H1 (cell line): ENCODE data around the gene AP5Z1. TPM values are rescaled to one million over a fixed set of nuclear protein-coding genes. Genes with fewer than 3 reads are reported as not detected.

Experiments used
- CTCF ChIA-PET: fragments of 300-600 bp; sonication (Branson Sonifier 250); formaldehyde crosslinking; loops from one replicate; lab custom pipeline; 2021; ENCODE audit not compliant: partially characterized antibody; lab: Charles Lee
- POLR2A ChIA-PET: fragments of 300-600 bp; sonication (Branson Sonifier 250); formaldehyde crosslinking; loops from one replicate; lab custom pipeline; 2021; ENCODE audit warnings: inconsistent platforms; ENCODE audit not compliant: partially characterized antibody; lab: Charles Lee
- DNase-seq, 2 experiments: peaks; one replicate each; pipeline versions ENCODE4 v3.0.0 to v3.0.0-alpha.2; 2010 to 2022; ENCODE audit warnings: low spot score in 2 of 2, low read depth in 1 of 2, mixed read lengths in 1 of 2
- FAIRE-seq: peaks from 2 replicates; lab custom pipeline; 2011; peaks lifted over from hg19 to GRCh38; lab: Jason Lieb, UNC
- H2AFZ ChIP-seq: 2 replicates; pipeline ENCODE4 v1.8.1; 2012; ENCODE audit warnings: low read length, inconsistent platforms
- H2AK5ac ChIP-seq: 2 replicates; pipeline ENCODE4 v1.6.1; 2013; ENCODE audit warnings: low read depth, low read length
- H2BK120ac ChIP-seq: replicated peaks from 2 replicates; pipeline ENCODE3; 2013; ENCODE audit warnings: low read depth, low read length, inconsistent platforms
- H2BK12ac ChIP-seq: 2 replicates; pipeline ENCODE4 v1.6.1; 2013; ENCODE audit warnings: low read depth, low read length
- H2BK15ac ChIP-seq: 2 replicates; pipeline ENCODE4 v1.6.1; 2013; ENCODE audit warnings: low read length
- H2BK20ac ChIP-seq: 2 replicates; pipeline ENCODE4 v1.6.1; 2013; ENCODE audit warnings: low read length
- H2BK5ac ChIP-seq: 2 replicates; pipeline ENCODE4 v1.6.1; 2013; ENCODE audit warnings: low read depth, low read length
- H3K14ac ChIP-seq: 2 replicates; pipeline ENCODE4 v1.6.1; 2013; ENCODE audit warnings: inconsistent platforms; ENCODE audit not compliant: insufficient read length
- H3K18ac ChIP-seq: 2 replicates; pipeline ENCODE4 v1.6.1; 2013; ENCODE audit warnings: low read length; ENCODE audit errors: extremely low read depth
- H3K23ac ChIP-seq: 2 replicates; pipeline ENCODE4 v1.6.1; 2013; ENCODE audit warnings: inconsistent platforms; ENCODE audit not compliant: insufficient read length
- H3K23me2 ChIP-seq: 2 replicates; pipeline ENCODE4 v1.6.1; 2013; ENCODE audit warnings: low read depth, low read length
- H3K27ac ChIP-seq: 2 replicates; pipeline ENCODE4 v1.6.1; 2011; ENCODE audit warnings: low read depth, low read length, inconsistent platforms
- H3K27me3 ChIP-seq, 4 experiments: replicated peaks in 1 of 4; 1 replicate in 1 of 4; 2 replicates in 3 of 4; pipeline versions ENCODE4 v1.6.1 to v1.8.1; 2011 to 2013; ENCODE audit warnings: low read length in 3 of 4, mild to moderate bottlenecking in 3 of 4, inconsistent platforms in 2 of 4, mixed read lengths in 2 of 4, moderate library complexity in 1 of 4; ENCODE audit not compliant: control insufficient read depth in 3 of 4, insufficient read depth in 3 of 4; ENCODE audit errors: extremely low read depth in 1 of 4
- H3K36me3 ChIP-seq, 4 experiments: 2 replicates each; pipeline versions ENCODE4 v1.6.1 to v1.8.1; 2011 to 2013; ENCODE audit warnings: mild to moderate bottlenecking in 4 of 4, low read length in 3 of 4, moderate library complexity in 2 of 4, control low read depth in 1 of 4, inconsistent platforms in 1 of 4; ENCODE audit not compliant: insufficient read depth in 4 of 4, control insufficient read depth in 2 of 4
- H3K4ac ChIP-seq: replicated peaks from 2 replicates; pipeline ENCODE3; 2013; ENCODE audit warnings: low read length, low read depth, mixed read lengths, inconsistent platforms; ENCODE audit not compliant: insufficient read length
- H3K4me1 ChIP-seq, 4 experiments: replicated peaks in 1 of 4; 1 replicate in 1 of 4; 2 replicates in 3 of 4; pipeline versions ENCODE4 v1.6.1 to v1.8.1; 2011 to 2013; ENCODE audit warnings: low read length in 3 of 4, inconsistent platforms in 2 of 4, mixed read lengths in 1 of 4; ENCODE audit not compliant: insufficient read depth in 4 of 4, control insufficient read depth in 3 of 4
- H3K4me2 ChIP-seq, 2 experiments: 2 replicates each; pipeline versions ENCODE4 v1.6.1 to v1.8.1; 2011 to 2013; ENCODE audit warnings: low read depth in 2 of 2, low read length in 2 of 2, control low read depth in 1 of 2, inconsistent platforms in 1 of 2, mild to moderate bottlenecking in 1 of 2; ENCODE audit not compliant: insufficient read depth in 1 of 2
- H3K4me3 ChIP-seq, 4 experiments: fragments of 200-600, 300-600 bp in 1 of 4; sonication (generic), shearing (Covaris generic), sonication (Bioruptor Twin) in 1 of 4; 2 replicates each; pipeline versions ENCODE4 v1.5.1 to v1.8.1; 2011 to 2016; ENCODE audit warnings: low read length in 4 of 4, low read depth in 3 of 4, control low read depth in 2 of 4, inconsistent platforms in 2 of 4, mild to moderate bottlenecking in 2 of 4, mixed read lengths in 1 of 4, moderate library complexity in 1 of 4; ENCODE audit not compliant: insufficient read depth in 2 of 4; ENCODE audit errors: extremely low read depth in 1 of 4
- H3K56ac ChIP-seq: replicated peaks from 2 replicates; pipeline ENCODE3; 2013; ENCODE audit warnings: low read depth, mild to moderate bottlenecking, mixed read lengths, low read length, inconsistent platforms; ENCODE audit not compliant: insufficient read length
- H3K79me1 ChIP-seq: 2 replicates; pipeline ENCODE4 v1.6.1; 2013; ENCODE audit warnings: low read depth, low read length, control low read depth
- H3K79me2 ChIP-seq, 2 experiments: 2 replicates each; pipeline versions ENCODE4 v1.6.1 to v1.8.1; 2012 to 2013; ENCODE audit warnings: low read length in 2 of 2, mild to moderate bottlenecking in 2 of 2, inconsistent platforms in 1 of 2; ENCODE audit not compliant: insufficient read depth in 2 of 2, control insufficient read depth in 1 of 2
- H3K9ac ChIP-seq, 4 experiments: replicated peaks in 1 of 4; 1 replicate in 1 of 4; 2 replicates in 3 of 4; pipeline versions ENCODE4 v1.6.1 to v1.8.1; 2011 to 2013; ENCODE audit warnings: low read depth in 3 of 4, low read length in 3 of 4, control low read depth in 2 of 4, mild to moderate bottlenecking in 2 of 4, moderate library complexity in 2 of 4, inconsistent platforms in 1 of 4; ENCODE audit errors: extremely low read depth in 1 of 4
- H3K9me3 ChIP-seq, 2 experiments: 2 replicates each; pipeline versions ENCODE4 v1.6.1 to v1.8.1; 2012 to 2013; ENCODE audit warnings: mild to moderate bottlenecking in 2 of 2, moderate library complexity in 2 of 2, control low read depth in 1 of 2, inconsistent platforms in 1 of 2, low read depth in 1 of 2, low read length in 1 of 2, mixed read lengths in 1 of 2; ENCODE audit not compliant: insufficient read depth in 2 of 2
- H4K20me1 ChIP-seq, 2 experiments: replicated peaks in 1 of 2; 2 replicates each; pipeline versions ENCODE3 to v1.8.1; 2011 to 2013; ENCODE audit warnings: inconsistent platforms in 2 of 2, low read length in 2 of 2, mild to moderate bottlenecking in 1 of 2; ENCODE audit not compliant: insufficient read depth in 2 of 2, control insufficient read depth in 1 of 2
- H4K5ac ChIP-seq: 2 replicates; pipeline ENCODE4 v1.6.1; 2013; ENCODE audit warnings: low read length, low read depth, mixed read lengths, inconsistent platforms; ENCODE audit not compliant: insufficient read length
- H4K8ac ChIP-seq: 2 replicates; pipeline ENCODE4 v1.8.0; 2013; ENCODE audit warnings: mild to moderate bottlenecking, moderate library complexity, low read length, inconsistent platforms; ENCODE audit not compliant: insufficient read depth; ENCODE audit errors: extremely low read depth
- H4K91ac ChIP-seq: replicated peaks from 2 replicates; pipeline ENCODE3; 2013; ENCODE audit warnings: low read length, mixed read lengths, inconsistent platforms; ENCODE audit not compliant: insufficient read length
- BACH1 ChIP-seq: IDR thresholded peaks from 2 replicates; pipeline ENCODE4 v1.6.1; 2012; ENCODE audit warnings: low read length, improper control_type of control experiment
- EGR1 ChIP-seq: IDR thresholded peaks from 2 replicates; pipeline ENCODE4 v1.6.1; 2011; ENCODE audit warnings: low read depth, low read length, borderline replicate concordance
- GABPA ChIP-seq: IDR thresholded peaks from 2 replicates; pipeline ENCODE4 v1.6.1; 2011; ENCODE audit warnings: mild to moderate bottlenecking, low read length, moderate library complexity, borderline replicate concordance; ENCODE audit not compliant: insufficient read depth
- HDAC6 ChIP-seq: IDR thresholded peaks from one replicate; pipeline ENCODE4 v1.7.1; 2012; ENCODE audit warnings: low read depth, mild to moderate bottlenecking, inconsistent platforms, low read length, moderate library complexity
- JUND ChIP-seq: IDR thresholded peaks from 2 replicates; pipeline ENCODE4 v1.6.1; 2011; ENCODE audit warnings: mild to moderate bottlenecking, improper control_type of control experiment, low read length
- MAX ChIP-seq: IDR thresholded peaks from 2 replicates; pipeline ENCODE4 v1.6.1; 2012; ENCODE audit warnings: inconsistent platforms
- NRF1 ChIP-seq: IDR thresholded peaks from 2 replicates; pipeline ENCODE4 v1.6.1; 2011; ENCODE audit warnings: mild to moderate bottlenecking, low read depth, low read length, improper control_type of control experiment
- POU5F1 ChIP-seq: IDR thresholded peaks from 2 replicates; pipeline ENCODE4 v1.6.1; 2011; ENCODE audit warnings: low read depth, mild to moderate bottlenecking, low read length, moderate library complexity
- RFX5 ChIP-seq: IDR thresholded peaks from 2 replicates; pipeline ENCODE4 v1.6.1; 2011; ENCODE audit warnings: low read depth, low read length, improper control_type of control experiment, borderline replicate concordance
- SIN3A ChIP-seq, 2 experiments: IDR thresholded peaks in 1 of 2; conservative IDR thresholded peaks in 1 of 2; 2 replicates each; pipeline ENCODE4 v1.6.1; 2011 to 2012; ENCODE audit warnings: low read length in 2 of 2, improper control_type of control experiment in 1 of 2, low read depth in 1 of 2, mild to moderate bottlenecking in 1 of 2
- SP1 ChIP-seq: IDR thresholded peaks from 2 replicates; pipeline ENCODE4 v1.6.1; 2011; ENCODE audit warnings: low read depth, low read length
- SUZ12 ChIP-seq: fragments of 200-600 bp; sonication (generic); IDR thresholded peaks from 2 replicates; pipeline ENCODE4 v1.6.1; 2012; ENCODE audit warnings: mild to moderate bottlenecking, inconsistent platforms, low read length, moderate library complexity, mixed read lengths
- TAF7 ChIP-seq: optimal IDR thresholded peaks from 2 replicates; pipeline ENCODE3; 2011; ENCODE audit warnings: low read depth, mild to moderate bottlenecking, inconsistent platforms, low read length, moderate library complexity, borderline replicate concordance
- TEAD4 ChIP-seq: IDR thresholded peaks from 2 replicates; pipeline ENCODE4 v1.6.1; 2012; ENCODE audit warnings: low read depth, low read length, inconsistent platforms, mixed read lengths
- ZNF274 ChIP-seq: IDR thresholded peaks from 2 replicates; pipeline ENCODE4 v1.7.0; 2012; ENCODE audit warnings: low read length, borderline replicate concordance; ENCODE audit errors: extremely low read depth
- WGBS, 2 experiments: shearing (Covaris generic) in 1 of 2; methylation state at CpG; one replicate each; pipeline versions ENCODE4 v1.1.6 to v1.1.7; 2013 to 2015; ENCODE audit warnings: low lambda C conversion rate in 2 of 2, mixed read lengths in 2 of 2, inconsistent platforms in 1 of 2, low coverage in 1 of 2, missing lambda C conversion rate in 1 of 2; ENCODE audit not compliant: insufficient replicate concordance in 2 of 2, insufficient coverage in 1 of 2, insufficient read length in 1 of 2; ENCODE audit errors: extremely low coverage in 1 of 2, missing lambda C conversion rate in 1 of 2; 5-methylcytosine and 5-hydroxymethylcytosine counted together
- polyA plus RNA-seq, 7 experiments: library from polyadenylated mRNA; depleted of rRNA in 3 of 7; stranded (reverse) in 5 of 7; unstranded in 2 of 7; fragments of >200 nt in 5 of 7; fragments of 200-250 nt in 2 of 7; gene quantifications; 1 replicate in 5 of 7; 2 replicates in 1 of 7; 4 replicates in 1 of 7; pipeline versions ENCODE4 v1.2.1 to v1.2.3, GENCODE V29; 2011 to 2013; ENCODE audit warnings: missing spikeins in 2 of 7, mixed read lengths in 2 of 7
- total RNA-seq: library from RNA; stranded (reverse); fragmentation: NEBNext Ultra II Directional; extraction: Animal tissue kit (Norgen Biotek cat#: 25700); gene quantifications from 2 replicates; pipeline ENCODE4 v1.2.1, GENCODE V29; 2021

Gene AP5Z1
- total and polyA plus RNA-seq, 2 of the 8 experiments (the other 6 are each of a cell fraction or from before 2014, with no cell fraction given): 24.0 to 24.7 TPM

GRCh38 chr7:4742852-4743251 is 32.6 kb upstream of the AP5Z1 start:
- no peak overlapping the region for H3K9ac ChIP-seq
- H3K79me2 ChIP-seq: no peaks in the 10 kb centered on the region
- H3K36me3 ChIP-seq: no peaks in the 10 kb centered on the region
- H2BK15ac ChIP-seq: no peak overlapping the region
- ChIA-PET CTCF (interaction anchor here (1.0 to 1.2 kb wide), 2 partner anchors 34 to 131 kb away, joined by 3 read pairs; no protein-coding TSS in a partner anchor), POLR2A (no interaction called here)
- H2BK5ac ChIP-seq: no peak overlapping the region
- no peak overlapping the region for H2BK120ac ChIP-seq
- H3K4me3 ChIP-seq: no peak overlapping the region
- no peak for DNase-seq
- H3K27me3 ChIP-seq: peaks cover 3 to 58% (median 41%) of the 10 kb centered on the region in 4 experiments
- H4K91ac ChIP-seq: no peak overlapping the region
- H3K79me1 ChIP-seq: no peaks in the 10 kb centered on the region
- no peak overlapping the region for H3K14ac ChIP-seq
- no peak overlapping the region for H4K8ac ChIP-seq
- H4K20me1 ChIP-seq: peaks cover 7 to 23% of the 10 kb centered on the region in 2 experiments
- no peak overlapping the region for H2AK5ac ChIP-seq
- H3K4ac ChIP-seq: no peak overlapping the region
- H2AFZ ChIP-seq: no peak overlapping the region
- H3K4me1 ChIP-seq: peaks cover 4 to 12% (median 8%) of the 10 kb centered on the region in 4 experiments
- WGBS, 2 experiments: 93% methylated on average over 10 of the region's 10 CpGs; no CpG with 5 or more reads in 1 of the 2 experiments
- H2BK20ac ChIP-seq: no peak overlapping the region
- H3K18ac ChIP-seq: no peak overlapping the region
- no peaks in the 10 kb centered on the region for H3K23me2 ChIP-seq
- H3K23ac ChIP-seq: no peak overlapping the region
- H3K9me3 ChIP-seq: no peaks in the 10 kb centered on the region
- FAIRE-seq: no peak
- no peak overlapping the region for H2BK12ac ChIP-seq
- H3K4me2 ChIP-seq: no peak overlapping the region
- no peak overlapping the region for H3K27ac ChIP-seq
- no peak overlapping the region for H4K5ac ChIP-seq
- H3K56ac ChIP-seq: no peak overlapping the region
- no peak for TF ChIP-seq JUND
- no peak for TF ChIP-seq SUZ12
- TF ChIP-seq EGR1: no peak
- no peak for TF ChIP-seq SIN3A (conservative IDR thresholded peaks at IDR 0.05 in 1 of 2, IDR thresholded peaks at IDR 0.05 in 1 of 2; ENCODE audit: low read depth in 1 of 2, low read length in 2 of 2)
- TF ChIP-seq TEAD4: no peak
- no peak for TF ChIP-seq GABPA
- TF ChIP-seq POU5F1: no peak
- no peak for TF ChIP-seq HDAC6
- TF ChIP-seq ZNF274: no peak
- TF ChIP-seq BACH1: no peak
- no peak for TF ChIP-seq RFX5
- TF ChIP-seq NRF1: no peak
- no peak for TF ChIP-seq MAX
- TF ChIP-seq SP1: no peak
- TF ChIP-seq TAF7: no peak
